GM10248 (cell line): ENCODE data around the gene SACM1L.

ENCODE experiments used
- CTCF ChIA-PET: fragments of 300-600 bp; sonication (Branson Sonifier 250); formaldehyde crosslinking; extraction: SDS; loops from one replicate; lab custom pipeline; 2021; ENCODE audit warnings: antibody characterized with exemption; lab: Yijun Ruan, JAX
- POLR2A ChIA-PET: fragments of 350-650 bp; sonication (Branson Sonifier 250); formaldehyde crosslinking; extraction: SDS; loops from one replicate; lab custom pipeline; 2020; ENCODE audit warnings: antibody characterized with exemption; lab: Yijun Ruan, JAX
- DNase-seq: peaks from one replicate; pipeline ENCODE4 v3.0.0; 2012; ENCODE audit errors: extremely low spot score
- CTCF ChIP-seq: IDR thresholded peaks from 2 replicates; pipeline ENCODE4 v1.5.1; 2012; ENCODE audit warnings: mild to moderate bottlenecking, low read depth; ENCODE audit errors: extremely low read depth, missing control alignments, control extremely low read depth

The SACM1L gene

GRCh38 chr3:45711931-45712330 is 22.7 kb downstream of the SACM1L start:
- no peak for DNase-seq
- no peak for TF ChIP-seq CTCF
- POLR2A ChIA-PET: no interaction called here
- CTCF ChIA-PET: interaction anchor here (1.3 kb wide), 1 partner anchor 9 kb away, joined by 3 read pairs; no protein-coding TSS in a partner anchor

GRCh38 chr3:45712434-45713110 is 23.4 kb downstream of the SACM1L start:
- TF ChIP-seq CTCF: no peak
- CTCF ChIA-PET: interaction anchor here (0.8 to 1.6 kb wide), 4 partner anchors 8 to 217 kb away, joined by 3 to 12 read pairs (median 3); no protein-coding TSS in a partner anchor
- DNase-seq: no peak
- POLR2A ChIA-PET: no interaction called here

- ChIA-PET POLR2A (no interaction called here), CTCF (interaction anchor here (1.1 to 2.9 kb wide), 6 partner anchors 11 to 56 kb away, joined by 3 to 20 read pairs (median 6); no protein-coding TSS in a partner anchor)
- TF ChIP-seq CTCF: no peak
- DNase-seq: no peak
Observed at GRCh38 chr3:45715945-45716344, 26.7 kb downstream of the SACM1L start.

- DNase-seq: no peak
- CTCF ChIA-PET: interaction anchor here (1.1 to 2.9 kb wide), 4 partner anchors 12 to 204 kb away, joined by 3 to 20 read pairs (median 6); no protein-coding TSS in a partner anchor
- TF ChIP-seq CTCF: no peak
- POLR2A ChIA-PET: no interaction called here
Observed at GRCh38 chr3:45716790-45717336, 27.7 kb downstream of the SACM1L start.

GRCh38 chr3:45719655-45720487 is 30.7 kb downstream of the SACM1L start:
- no peak for TF ChIP-seq CTCF
- ChIA-PET POLR2A (no interaction called here), CTCF (interaction anchor here (0.7 to 1.1 kb wide), 3 partner anchors 11 to 358 kb away, joined by 3 to 4 read pairs (median 3); no protein-coding TSS in a partner anchor)
- DNase-seq: no peak

GRCh38 chr3:45724911-45725310 is 35.7 kb downstream of the SACM1L start:
- ChIA-PET CTCF (interaction anchor here (1.1 kb wide), 1 partner anchor 15 kb away, joined by 3 read pairs; no protein-coding TSS in a partner anchor), POLR2A (no interaction called here)
- DNase-seq: no peak
- TF ChIP-seq CTCF: no peak
